ENCODE results near the gene TMEM196. TPM values are rescaled to one million over a fixed set of nuclear protein-coding genes. Genes with fewer than 3 reads are reported as not detected.

TMEM196 gene
- total RNA-seq, 1 donor from 2014 or later: not detected

- Histone ChIP-seq H4K20me1 (ENCODE audit: low read depth) (no peaks in the 10 kb centered on the region), H3K9me3 (ENCODE audit: low read depth) (no peaks in the 10 kb centered on the region), H2AFZ (replicated peaks) (no peak overlapping the region), H3K4me1 (no peaks in the 10 kb centered on the region), H3K79me2 (ENCODE audit: low read depth) (no peaks in the 10 kb centered on the region), H3K36me3 (no peaks in the 10 kb centered on the region), H3F3A (ENCODE audit: low read depth) (no peaks in the 10 kb centered on the region), H3K4me2 (no peak overlapping the region), H3K27me3 (no peaks in the 10 kb centered on the region), H3K9ac (no peak overlapping the region), H3K27ac (no peak overlapping the region), H3K4me3 (no peak overlapping the region)
- H3K27ac Mint-ChIP-seq: no peak overlapping the region
- H3K9me3 Mint-ChIP-seq: peaks cover 6% of the 10 kb centered on the region
- no peak for DNase-seq (ENCODE audit: low spot score)
- no peaks in the 10 kb centered on the region for H3K4me1 Mint-ChIP-seq
- H3K36me3 Mint-ChIP-seq: no peaks in the 10 kb centered on the region
- no peak overlapping the region for H3K4me3 Mint-ChIP-seq
- TF ChIP-seq EZH2 (IDR thresholded peaks at IDR 0.05) (no peak), EZH2phosphoT487 (IDR thresholded peaks at IDR 0.05) (no peak), CTCF (IDR thresholded peaks at IDR 0.05) (no peak)
- peaks cover 2% of the 10 kb centered on the region for H3K27me3 Mint-ChIP-seq (ENCODE audit: insufficient read depth, low read depth)
Observed at GRCh38 chr7:19783541-19783940, 10.1 kb upstream of the TMEM196 start.

- no peak overlapping the region for H3K4me3 Mint-ChIP-seq
- H3K9ac ChIP-seq: no peak overlapping the region
- peaks cover 18% of the 10 kb centered on the region for H3K4me1 Mint-ChIP-seq
Observed at GRCh38 chr7:19776981-19777380, 3.6 kb upstream of the TMEM196 start.

GRCh38 chr7:19775578-19775977, 2.2 kb upstream of the TMEM196 start:
- no peak overlapping the region for H3K27ac ChIP-seq
- peaks cover 22% of the 10 kb centered on the region for H3F3A ChIP-seq (ENCODE audit: low read depth)
- H2AFZ ChIP-seq (replicated peaks): no peak overlapping the region
- H3K4me3 ChIP-seq: no peak overlapping the region
- no peak overlapping the region for H3K9ac ChIP-seq
- Mint-ChIP-seq H3K27me3 (ENCODE audit: insufficient read depth, low read depth) (peaks cover 11% of the 10 kb centered on the region), H3K4me3 (no peak overlapping the region), H3K9me3 (no peaks in the 10 kb centered on the region), H3K27ac (no peak overlapping the region), H3K4me1 (peaks cover 21% of the 10 kb centered on the region), H3K36me3 (no peaks in the 10 kb centered on the region)
- H4K20me1 ChIP-seq (ENCODE audit: low read depth): peaks cover 7% of the 10 kb centered on the region
- TF ChIP-seq EZH2phosphoT487 (IDR thresholded peaks at IDR 0.05) (no peak), EZH2 (IDR thresholded peaks at IDR 0.05) (no peak), CTCF (IDR thresholded peaks at IDR 0.05) (no peak)
- no peaks in the 10 kb centered on the region for H3K9me3 ChIP-seq (ENCODE audit: low read depth)
- H3K4me1 ChIP-seq: peaks cover 9% of the 10 kb centered on the region
- H3K36me3 ChIP-seq: no peaks in the 10 kb centered on the region
- H3K27me3 ChIP-seq: peaks cover 44% of the 10 kb centered on the region
- no peaks in the 10 kb centered on the region for H3K79me2 ChIP-seq (ENCODE audit: low read depth)
- no peak overlapping the region for H3K4me2 ChIP-seq
- DNase-seq (ENCODE audit: low spot score): no peak

More at GRCh38 chr7:19776981-19777380, 3.6 kb upstream of the TMEM196 start:
- peaks cover 11% of the 10 kb centered on the region for H3K27me3 Mint-ChIP-seq (ENCODE audit: insufficient read depth, low read depth)
- Histone ChIP-seq H3K79me2 (ENCODE audit: low read depth) (no peaks in the 10 kb centered on the region), H3K27ac (no peak overlapping the region), H4K20me1 (ENCODE audit: low read depth) (peaks cover 7% of the 10 kb centered on the region), H3K36me3 (no peaks in the 10 kb centered on the region), H3K4me1 (peaks cover 5% of the 10 kb centered on the region), H3K4me2 (no peak overlapping the region), H3F3A (ENCODE audit: low read depth) (peaks cover 20% of the 10 kb centered on the region), H3K4me3 (no peak overlapping the region), H3K27me3 (peaks cover 30% of the 10 kb centered on the region), H2AFZ (replicated peaks) (no peak overlapping the region), H3K9me3 (ENCODE audit: low read depth) (no peaks in the 10 kb centered on the region)
- TF ChIP-seq EZH2phosphoT487 (IDR thresholded peaks at IDR 0.05) (no peak), EZH2 (IDR thresholded peaks at IDR 0.05) (no peak), CTCF (IDR thresholded peaks at IDR 0.05) (no peak)
- H3K27ac Mint-ChIP-seq: no peak overlapping the region
- no peaks in the 10 kb centered on the region for H3K36me3 Mint-ChIP-seq
- DNase-seq (ENCODE audit: low spot score): no peak
- H3K9me3 Mint-ChIP-seq: no peaks in the 10 kb centered on the region

All from neural progenitor cell (in vitro differentiated cells).